CD4-positive, alpha-beta T cell treated with Interleukin-17A for 4 hours (primary cell): ENCODE data around the gene VPS50.
"Not testable (repeated sequence)": the region's sequence is repeated elsewhere in the genome, so short reads cannot be mapped to it uniquely, and the experiment has no call there.

ENCODE experiments used
- DNase-seq: peaks from one replicate; pipeline ENCODE4 v3.0.0-alpha.2; 2020; ENCODE audit warnings: mixed read lengths

VPS50 gene

DNA sequence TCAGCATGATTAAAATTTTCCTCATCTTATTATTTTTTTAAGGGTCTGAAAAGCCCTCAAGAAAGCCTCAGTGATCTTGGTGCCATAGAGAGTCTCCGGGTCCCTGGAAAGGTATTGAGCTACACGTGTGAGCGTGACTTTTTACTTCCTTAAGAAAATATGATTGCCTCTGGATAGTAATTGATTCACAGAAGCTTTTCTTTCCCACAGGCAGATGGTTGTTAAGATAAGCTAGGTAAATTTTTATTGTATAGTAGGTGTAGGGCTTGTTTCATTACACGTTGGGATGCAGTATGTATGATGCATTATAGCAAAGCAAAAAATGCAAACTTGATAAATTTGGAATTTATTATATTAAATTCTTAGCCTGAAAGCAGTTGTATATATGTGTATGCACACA is 7.7 kb downstream of the VPS50 start:
- no peak for DNase-seq

DNA sequence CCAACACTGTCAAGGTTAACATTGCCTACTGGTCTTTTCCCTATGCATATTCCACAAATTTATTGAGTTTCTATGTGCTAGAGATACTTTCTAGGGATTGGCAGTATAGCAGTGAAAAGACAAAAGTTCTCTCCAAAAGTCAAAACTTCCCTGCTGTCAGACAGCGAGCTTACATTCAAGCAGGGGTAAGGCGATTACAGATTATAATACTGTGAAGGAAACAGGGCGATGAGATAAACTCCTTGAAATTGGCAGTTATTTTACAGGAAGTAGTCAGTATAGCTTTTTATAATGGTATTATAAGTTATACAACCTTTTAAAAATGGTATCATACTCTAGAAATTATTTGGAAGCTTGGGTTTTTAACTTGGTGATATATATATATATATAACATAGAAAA is 9.9 kb downstream of the VPS50 start:
- no peak for DNase-seq

GRCh38 chr7:93245525-93246432 is 13.6 kb downstream of the VPS50 start:
- no peak for DNase-seq

DNA sequence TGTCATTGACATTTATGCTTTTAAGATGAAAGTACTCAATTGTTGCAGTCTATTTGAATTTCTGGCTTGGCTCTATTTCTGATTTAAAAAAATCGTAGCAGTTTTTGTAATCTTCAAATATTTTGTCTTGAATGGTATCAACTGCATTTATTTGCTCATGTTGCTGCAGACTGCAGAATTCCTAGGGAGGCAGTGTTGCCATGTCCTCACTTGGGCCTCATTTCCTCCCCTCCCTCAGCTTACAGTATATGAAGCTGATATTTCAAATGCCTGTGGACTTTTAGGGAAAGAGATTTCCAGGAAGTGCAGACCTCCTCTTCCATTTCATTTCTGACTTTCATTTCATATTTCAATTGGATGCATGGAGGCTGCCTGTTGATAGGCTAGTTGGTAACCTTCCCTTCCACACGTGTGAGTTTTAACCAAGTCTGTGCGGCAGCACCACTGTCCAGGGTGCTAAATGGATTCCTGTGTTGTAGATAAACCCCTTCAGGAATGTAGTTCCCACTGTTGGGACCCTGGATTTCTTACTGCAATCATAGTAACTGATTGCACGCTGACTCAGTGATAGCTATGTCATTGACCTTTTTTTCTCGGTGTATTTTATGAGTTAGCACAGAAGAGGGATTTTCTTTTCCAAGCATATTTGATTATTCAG is 17.5 kb downstream of the VPS50 start:
- DNase-seq: no peak

DNA sequence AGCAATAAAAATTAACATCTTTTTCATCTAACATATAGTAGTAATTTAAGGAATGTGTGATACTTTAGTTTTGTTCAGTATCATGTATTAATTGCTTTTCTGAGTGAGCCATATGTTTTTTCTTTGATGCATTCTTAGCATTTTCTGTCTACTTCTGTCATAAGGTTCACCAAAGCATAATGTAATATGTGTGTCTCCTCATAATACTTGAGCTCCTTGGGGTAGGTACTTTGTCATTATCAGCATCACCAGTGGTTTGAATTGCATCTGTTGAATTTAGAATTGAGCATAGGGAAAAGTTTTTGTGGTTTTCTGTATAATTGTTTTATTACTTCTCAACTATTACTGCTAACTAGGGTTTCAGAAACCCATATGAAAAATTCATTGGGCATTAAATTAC is 26.5 kb downstream of the VPS50 start:
- DNase-seq: no peak

DNA sequence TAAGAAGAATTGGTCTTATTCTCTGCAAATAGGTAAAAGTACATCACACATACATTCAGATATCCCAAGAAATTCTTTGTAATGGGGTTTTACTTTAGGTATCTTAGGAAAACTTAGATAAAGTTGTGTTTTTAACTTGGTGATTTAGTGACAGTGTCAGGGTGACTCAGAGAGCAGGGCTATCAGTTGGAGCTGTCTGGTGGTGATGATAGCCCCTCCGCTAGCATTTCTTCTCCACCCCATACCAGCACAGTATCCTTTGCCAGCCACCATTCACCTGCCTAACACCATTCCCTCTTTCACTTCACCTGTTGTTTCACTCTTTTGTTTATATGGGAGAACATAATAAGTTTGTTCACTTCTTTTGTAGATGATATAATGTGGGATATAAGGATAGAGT is 30.4 kb downstream of the VPS50 start:
- no peak for DNase-seq

DNA sequence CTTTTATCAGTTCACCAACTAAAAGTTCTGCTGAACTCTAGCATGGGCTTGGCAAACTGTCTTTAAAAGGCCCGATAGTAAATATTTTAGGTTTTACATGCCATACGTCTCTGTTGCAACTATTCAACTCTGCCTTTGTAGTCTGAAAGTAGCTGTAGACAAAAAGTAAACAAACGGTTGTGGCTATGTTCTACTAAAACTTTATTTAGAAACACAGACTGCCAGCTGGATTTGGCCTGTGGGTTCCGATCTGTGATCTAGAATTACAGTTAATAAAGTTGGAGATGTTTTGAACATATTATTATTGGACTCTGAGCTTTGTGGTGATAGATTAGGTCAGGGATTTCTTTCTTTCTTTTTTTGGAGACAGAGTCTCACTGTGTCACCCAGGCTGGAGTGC is 33.1 kb downstream of the VPS50 start:
- no peak for DNase-seq

DNA sequence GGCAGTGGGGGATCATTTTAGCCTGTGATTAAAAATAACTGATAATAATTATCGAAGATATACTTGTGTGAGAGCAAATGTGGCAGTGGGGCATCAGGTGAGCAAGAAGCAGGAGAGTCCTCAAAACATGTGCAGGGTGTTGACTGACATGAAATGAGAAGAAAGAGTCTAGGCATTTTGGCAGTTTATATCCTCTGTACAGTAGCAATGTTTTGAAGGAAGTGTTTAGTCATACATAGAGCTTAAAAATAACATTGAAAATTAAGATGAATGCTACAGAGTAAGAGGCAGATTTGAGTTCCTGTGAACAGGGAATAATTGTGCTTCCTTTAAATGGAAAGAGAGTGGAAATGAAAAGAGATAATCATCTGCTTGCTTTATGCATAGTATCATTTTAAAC is 47.4 kb downstream of the VPS50 start:
- no peak for DNase-seq

GRCh38 chr7:93284908-93285307 is 52.7 kb downstream of the VPS50 start:
- no peak for DNase-seq

DNA sequence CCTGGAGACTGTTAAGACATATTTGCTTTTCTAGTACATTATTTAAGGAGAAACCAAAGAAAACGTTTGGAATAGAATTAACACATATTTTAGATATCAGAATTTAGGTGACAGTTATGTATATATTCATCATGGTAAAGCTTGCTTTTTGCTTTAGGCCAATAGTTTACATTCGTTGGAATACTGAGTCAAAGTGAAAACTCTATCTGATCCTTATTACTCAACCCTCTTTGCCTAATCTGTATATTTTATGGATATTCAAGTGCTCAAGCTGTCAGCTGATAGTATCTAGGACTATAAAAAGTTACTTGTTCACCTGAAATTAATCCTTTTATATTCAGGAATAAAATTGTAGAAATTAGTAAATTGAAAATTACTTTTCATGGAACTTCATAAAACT is 61.1 kb downstream of the VPS50 start:
- DNase-seq: no peak

DNA sequence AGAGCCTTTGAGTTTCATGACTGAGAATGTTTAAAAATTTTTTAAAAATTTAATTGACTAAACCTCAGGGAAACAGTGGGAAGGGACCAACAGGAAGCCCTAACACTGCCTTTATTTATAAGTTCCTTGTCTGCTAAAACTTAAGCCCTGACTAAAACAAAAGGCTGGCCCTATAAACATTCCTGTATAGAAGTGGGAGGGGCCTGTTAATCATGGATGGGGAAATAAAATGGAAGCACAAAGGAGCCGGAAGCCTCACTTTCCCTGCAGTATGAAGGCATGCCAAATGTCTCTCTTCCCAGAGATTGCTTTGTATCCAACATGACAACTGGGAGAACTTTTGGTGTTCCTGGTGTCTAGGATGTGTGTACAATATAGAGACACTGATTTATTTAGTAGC is 66.0 kb downstream of the VPS50 start:
- DNase-seq: no peak

DNA sequence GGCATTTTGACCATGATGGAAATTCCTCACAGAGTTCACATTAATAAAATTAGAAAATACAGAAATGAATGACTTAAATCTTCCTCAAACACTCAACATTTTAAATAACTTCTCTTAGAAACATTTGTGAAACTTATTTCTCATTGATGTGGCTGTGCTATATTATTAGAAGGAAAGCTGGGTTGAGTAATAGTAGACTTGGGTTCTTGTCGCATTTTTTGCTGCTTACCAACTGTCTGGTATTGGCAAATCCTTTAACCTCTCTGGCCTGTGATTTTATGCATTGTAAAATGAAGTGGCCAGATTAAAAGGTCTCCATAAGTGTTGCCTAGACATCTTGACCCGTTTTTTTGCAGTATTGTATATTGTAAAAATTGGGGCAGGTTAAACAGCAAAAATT is 66.5 kb downstream of the VPS50 start:
- DNase-seq: no peak

- DNase-seq: no peak
Observed at GRCh38 chr7:93301736-93302135, 69.6 kb downstream of the VPS50 start.

- DNase-seq: no peak
Observed at GRCh38 chr7:93307131-93307660, 75.0 kb downstream of the VPS50 start.

DNA sequence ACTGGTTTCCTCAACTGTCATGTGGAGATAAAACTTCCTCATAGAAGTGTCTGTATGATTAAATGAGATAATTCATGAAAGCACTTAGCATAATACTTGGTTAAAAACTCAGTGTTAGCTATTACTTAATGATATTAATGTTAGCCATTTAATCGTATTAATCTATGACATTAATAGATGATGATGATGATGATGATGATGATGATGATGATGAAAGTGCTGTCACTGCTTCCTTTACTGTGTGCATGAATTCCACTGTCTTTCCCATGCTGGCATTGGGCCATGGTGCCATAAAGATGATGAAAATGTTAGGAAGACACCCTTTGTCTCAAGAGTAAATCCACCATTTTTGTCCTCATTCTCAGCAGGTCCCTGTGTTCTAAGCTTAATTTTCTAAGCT is 75.8 kb downstream of the VPS50 start:
- DNase-seq: no peak

DNA sequence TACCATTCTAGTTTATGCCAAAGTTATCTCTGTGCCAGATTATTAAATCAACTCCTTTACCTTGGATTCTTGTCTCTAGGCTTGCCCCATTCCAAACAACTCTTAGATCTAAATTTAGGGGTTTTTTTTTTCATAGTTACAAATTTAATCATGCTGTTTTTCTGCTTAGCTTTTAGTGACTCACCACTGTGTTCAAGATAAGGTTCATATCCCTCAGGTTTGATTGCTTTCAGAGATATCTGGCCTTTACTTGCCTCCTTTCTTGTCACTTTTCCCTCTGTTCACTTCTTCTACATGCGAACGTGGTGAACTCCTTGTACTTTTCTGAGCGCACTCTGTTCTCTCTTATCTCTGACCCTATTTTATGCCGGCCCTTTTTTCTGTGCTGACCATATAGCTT is 78.2 kb downstream of the VPS50 start:
- no peak for DNase-seq

- DNase-seq: no peak
Observed at GRCh38 chr7:93314449-93314848, 82.3 kb downstream of the VPS50 start.

DNA sequence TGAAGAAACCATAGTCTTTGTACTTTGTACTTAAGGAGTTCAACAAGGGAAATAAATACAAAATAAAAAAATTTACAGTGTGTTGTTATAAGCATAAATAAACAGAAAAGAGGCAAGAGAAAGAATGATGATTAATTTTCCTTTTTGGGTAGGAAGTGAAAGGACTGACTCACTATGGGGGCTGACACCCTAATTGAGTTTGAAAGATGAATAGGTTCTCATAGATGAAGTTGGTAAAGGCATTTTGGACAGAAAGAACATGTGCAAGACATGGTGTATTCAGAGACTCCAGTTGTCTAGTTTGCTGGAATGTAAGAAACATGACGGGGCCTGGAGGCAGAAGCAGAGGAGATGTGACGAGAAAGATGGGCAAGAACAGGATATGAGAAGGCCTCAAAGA is 83.7 kb downstream of the VPS50 start:
- no peak for DNase-seq

DNA sequence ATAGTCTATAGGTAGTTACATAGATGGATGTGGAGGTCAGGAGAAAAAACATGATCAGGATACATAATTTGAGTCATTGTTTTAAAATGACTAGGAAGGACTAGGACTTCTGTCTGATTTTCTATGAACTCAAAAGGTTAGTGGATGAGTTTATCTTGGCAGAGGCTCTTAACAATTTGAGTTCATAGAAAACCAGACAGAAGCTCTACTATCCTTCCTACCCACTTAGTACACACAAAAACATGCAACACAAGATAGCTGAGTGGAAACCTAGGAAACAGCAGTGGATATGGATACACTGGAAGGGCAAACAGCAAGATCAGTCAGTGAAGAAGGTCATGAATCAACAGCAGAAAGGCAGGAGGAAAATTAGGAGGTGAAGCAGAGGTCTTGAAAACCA is 84.6 kb downstream of the VPS50 start:
- no peak for DNase-seq

DNA sequence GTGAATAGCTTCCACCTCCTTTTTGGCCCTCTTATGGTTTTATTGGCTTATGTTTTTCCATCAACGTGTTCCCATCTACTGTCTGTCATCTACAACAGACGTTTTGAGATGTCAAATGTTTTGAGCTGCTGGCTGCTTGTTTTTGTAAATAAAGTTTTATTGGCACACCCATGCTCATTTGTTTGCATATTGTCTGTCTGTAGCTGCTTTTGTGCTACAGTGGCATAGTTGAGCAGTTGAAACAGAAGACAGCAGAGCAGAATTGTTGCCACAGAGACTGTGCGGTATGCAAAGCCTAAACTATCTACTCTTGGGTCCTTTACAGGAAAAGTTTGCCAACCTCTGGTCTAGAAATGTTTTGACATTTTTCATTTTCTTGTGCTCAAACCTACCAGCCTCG is 88.7 kb downstream of the VPS50 start:
- DNase-seq: no peak

- not testable (repeated sequence) for DNase-seq
Observed at GRCh38 chr7:93326291-93326690, 94.1 kb downstream of the VPS50 start.

DNA sequence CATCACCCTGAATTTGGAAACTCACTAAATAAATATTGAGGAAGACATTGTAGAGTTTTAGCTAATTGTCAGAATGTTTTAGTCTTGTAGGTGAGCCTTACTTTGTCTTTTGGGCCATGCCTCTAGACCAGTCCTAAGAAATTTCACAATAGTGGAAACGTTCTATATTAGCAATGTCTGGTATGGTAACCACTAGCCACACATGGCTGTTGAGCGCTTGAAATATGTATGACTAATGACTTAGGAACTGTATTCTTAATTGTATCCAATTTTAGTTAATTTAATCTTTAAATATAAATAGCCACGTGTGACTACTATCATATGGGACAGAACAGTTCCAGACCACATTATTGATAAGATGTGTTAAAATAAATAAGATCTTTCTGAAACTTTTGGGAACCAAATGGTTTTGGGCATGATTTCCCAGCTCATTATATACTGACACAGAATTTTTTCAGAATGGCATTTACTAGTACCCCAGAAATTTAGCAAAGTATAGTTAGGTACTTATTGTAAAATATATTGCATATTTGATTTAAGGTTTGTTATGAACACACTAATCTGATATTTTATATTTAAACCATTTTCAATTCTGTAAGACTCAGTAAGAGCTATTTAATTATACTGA is 95.0 kb downstream of the VPS50 start:
- no peak for DNase-seq

- no peak for DNase-seq
Observed at GRCh38 chr7:93331706-93332105, 99.5 kb downstream of the VPS50 start.

GRCh38 chr7:93332172-93332571 is 100.0 kb downstream of the VPS50 start:
- no peak for DNase-seq
